Uterus (tissue), 2 donors: ENCODE data around the gene CCAR1.

Experiments
- CTCF ChIP-seq, 4 experiments: fragments of 200-600 bp in 2 of 4; fragments of 450-650 bp in 2 of 4; sonication (generic) in 2 of 4; IDR thresholded peaks; one replicate each; pipeline ENCODE4 v1.5.1; 2016 to 2019; ENCODE audit warnings: antibody characterized with exemption in 4 of 4, mild to moderate bottlenecking in 2 of 4, moderate library complexity in 1 of 4
- POLR2A ChIP-seq, 2 donors: fragments of 450-650 bp; IDR thresholded peaks; one replicate each; pipeline ENCODE4 v1.6.1; 2016; ENCODE audit warnings: antibody characterized with exemption in 2 of 2, mild to moderate bottlenecking in 1 of 2, moderate library complexity in 1 of 2

- TF ChIP-seq POLR2A (IDR thresholded peaks at IDR 0.05) (no peak), CTCF (IDR thresholded peaks at IDR 0.05) (no peak)
These were observed 15.5 kb upstream of the CCAR1 start for GRCh38 chr10:68705548-68705947.
